Measurements from ENCODE around the gene NFATC2.

NFATC2 gene

GRCh38 chr20:51447097-51447764 is 95.3 kb downstream of the NFATC2 start:
- WGBS, 2 experiments, result 77 to 81% methylated on average over 14 of the region's 14 CpGs
- Histone ChIP-seq H3K27ac (ENCODE audit: insufficient read depth, low read depth, low read length, poor library complexity, severe bottlenecking) (no peak overlapping the region), H3K4me3 (ENCODE audit: insufficient read depth, low read depth, low read length) (no peak overlapping the region), H3K27me3 (ENCODE audit: control insufficient read depth, insufficient read depth, low read length, poor library complexity, severe bottlenecking) (no peaks in the 10 kb centered on the region), H3K4me1 (ENCODE audit: control insufficient read depth, insufficient read depth, low read length) (no peaks in the 10 kb centered on the region), H3K9me3 (ENCODE audit: control insufficient read depth, low read length) (no peaks in the 10 kb centered on the region), H3K36me3 (ENCODE audit: control insufficient read depth, insufficient read depth, low read length) (no peaks in the 10 kb centered on the region)

- WGBS, 2 experiments, result 86% methylated on average over 10 of the region's 10 CpGs
- Histone ChIP-seq H3K4me3 (ENCODE audit: insufficient read depth, low read depth, low read length) (no peak overlapping the region), H3K9me3 (ENCODE audit: control insufficient read depth, low read length) (no peaks in the 10 kb centered on the region), H3K36me3 (ENCODE audit: control insufficient read depth, insufficient read depth, low read length) (no peaks in the 10 kb centered on the region), H3K27me3 (ENCODE audit: control insufficient read depth, insufficient read depth, low read length, poor library complexity, severe bottlenecking) (no peaks in the 10 kb centered on the region), H3K4me1 (ENCODE audit: control insufficient read depth, insufficient read depth, low read length) (no peaks in the 10 kb centered on the region), H3K27ac (ENCODE audit: insufficient read depth, low read depth, low read length, poor library complexity, severe bottlenecking) (no peak overlapping the region)
These were observed 95.9 kb downstream of the NFATC2 start for GRCh38 chr20:51446656-51447055.

GRCh38 chr20:51446230-51446629 is 96.3 kb downstream of the NFATC2 start:
- no peaks in the 10 kb centered on the region for H3K4me1 ChIP-seq (ENCODE audit: control insufficient read depth, insufficient read depth, low read length)
- no peaks in the 10 kb centered on the region for H3K9me3 ChIP-seq (ENCODE audit: control insufficient read depth, low read length)
- no peak overlapping the region for H3K4me3 ChIP-seq (ENCODE audit: insufficient read depth, low read depth, low read length)
- WGBS, 2 experiments, result 84 to 93% methylated on average over 2 of the region's 2 CpGs
- H3K36me3 ChIP-seq (ENCODE audit: control insufficient read depth, insufficient read depth, low read length), result no peaks in the 10 kb centered on the region
- H3K27me3 ChIP-seq (ENCODE audit: control insufficient read depth, insufficient read depth, low read length, poor library complexity, severe bottlenecking), result no peaks in the 10 kb centered on the region
- H3K27ac ChIP-seq (ENCODE audit: insufficient read depth, low read depth, low read length, poor library complexity, severe bottlenecking), result no peak overlapping the region

GRCh38 chr20:51445591-51445990 is 96.9 kb downstream of the NFATC2 start:
- no peak overlapping the region for H3K27ac ChIP-seq (ENCODE audit: insufficient read depth, low read depth, low read length, poor library complexity, severe bottlenecking)
- H3K36me3 ChIP-seq (ENCODE audit: control insufficient read depth, insufficient read depth, low read length), result no peaks in the 10 kb centered on the region
- H3K9me3 ChIP-seq (ENCODE audit: control insufficient read depth, low read length), result no peaks in the 10 kb centered on the region
- no peak overlapping the region for H3K4me3 ChIP-seq (ENCODE audit: insufficient read depth, low read depth, low read length)
- no peaks in the 10 kb centered on the region for H3K27me3 ChIP-seq (ENCODE audit: control insufficient read depth, insufficient read depth, low read length, poor library complexity, severe bottlenecking)
- 90 to 92% methylated on average over 8 of the region's 8 CpGs for WGBS, 2 experiments
- H3K4me1 ChIP-seq (ENCODE audit: control insufficient read depth, insufficient read depth, low read length), result no peaks in the 10 kb centered on the region

- Histone ChIP-seq H3K27me3 (ENCODE audit: control insufficient read depth, insufficient read depth, low read length, poor library complexity, severe bottlenecking) (no peaks in the 10 kb centered on the region), H3K4me3 (ENCODE audit: insufficient read depth, low read depth, low read length) (no peak overlapping the region), H3K9me3 (ENCODE audit: control insufficient read depth, low read length) (no peaks in the 10 kb centered on the region), H3K36me3 (ENCODE audit: control insufficient read depth, insufficient read depth, low read length) (no peaks in the 10 kb centered on the region), H3K4me1 (ENCODE audit: control insufficient read depth, insufficient read depth, low read length) (no peaks in the 10 kb centered on the region), H3K27ac (ENCODE audit: insufficient read depth, low read depth, low read length, poor library complexity, severe bottlenecking) (no peak overlapping the region)
- 80 to 89% methylated on average over 9 of the region's 9 CpGs for WGBS, 2 experiments
These were observed 97.5 kb downstream of the NFATC2 start for GRCh38 chr20:51444922-51445438.

GRCh38 chr20:51444467-51444866 is 98.1 kb downstream of the NFATC2 start:
- Histone ChIP-seq H3K4me3 (ENCODE audit: insufficient read depth, low read depth, low read length) (no peak overlapping the region), H3K9me3 (ENCODE audit: control insufficient read depth, low read length) (no peaks in the 10 kb centered on the region), H3K27ac (ENCODE audit: insufficient read depth, low read depth, low read length, poor library complexity, severe bottlenecking) (no peak overlapping the region), H3K4me1 (ENCODE audit: control insufficient read depth, insufficient read depth, low read length) (no peaks in the 10 kb centered on the region), H3K36me3 (ENCODE audit: control insufficient read depth, insufficient read depth, low read length) (no peaks in the 10 kb centered on the region), H3K27me3 (ENCODE audit: control insufficient read depth, insufficient read depth, low read length, poor library complexity, severe bottlenecking) (no peaks in the 10 kb centered on the region)
- WGBS, 2 experiments, result 88% methylated on average over 9 of the region's 9 CpGs

- Histone ChIP-seq H3K9me3 (ENCODE audit: control insufficient read depth, low read length) (no peaks in the 10 kb centered on the region), H3K4me1 (ENCODE audit: control insufficient read depth, insufficient read depth, low read length) (no peaks in the 10 kb centered on the region), H3K4me3 (ENCODE audit: insufficient read depth, low read depth, low read length) (no peak overlapping the region), H3K27me3 (ENCODE audit: control insufficient read depth, insufficient read depth, low read length, poor library complexity, severe bottlenecking) (no peaks in the 10 kb centered on the region), H3K27ac (ENCODE audit: insufficient read depth, low read depth, low read length, poor library complexity, severe bottlenecking) (no peak overlapping the region), H3K36me3 (ENCODE audit: control insufficient read depth, insufficient read depth, low read length) (no peaks in the 10 kb centered on the region)
- WGBS, 2 experiments, result 95% methylated on average over 6 of the region's 6 CpGs
These were observed 99.9 kb downstream of the NFATC2 start for GRCh38 chr20:51442602-51443001.

- Histone ChIP-seq H3K9me3 (ENCODE audit: control insufficient read depth, low read length) (no peaks in the 10 kb centered on the region), H3K4me1 (ENCODE audit: control insufficient read depth, insufficient read depth, low read length) (no peaks in the 10 kb centered on the region), H3K36me3 (ENCODE audit: control insufficient read depth, insufficient read depth, low read length) (no peaks in the 10 kb centered on the region), H3K4me3 (ENCODE audit: insufficient read depth, low read depth, low read length) (no peak overlapping the region), H3K27me3 (ENCODE audit: control insufficient read depth, insufficient read depth, low read length, poor library complexity, severe bottlenecking) (no peaks in the 10 kb centered on the region), H3K27ac (ENCODE audit: insufficient read depth, low read depth, low read length, poor library complexity, severe bottlenecking) (no peak overlapping the region)
- WGBS, 2 experiments, result 83 to 89% methylated on average over 7 of the region's 7 CpGs
These were observed 101.9 kb downstream of the NFATC2 start for GRCh38 chr20:51440589-51440988.

- no peaks in the 10 kb centered on the region for H3K4me1 ChIP-seq (ENCODE audit: control insufficient read depth, insufficient read depth, low read length)
- no peaks in the 10 kb centered on the region for H3K9me3 ChIP-seq (ENCODE audit: control insufficient read depth, low read length)
- H3K27ac ChIP-seq (ENCODE audit: insufficient read depth, low read depth, low read length, poor library complexity, severe bottlenecking), result no peak overlapping the region
- no peaks in the 10 kb centered on the region for H3K27me3 ChIP-seq (ENCODE audit: control insufficient read depth, insufficient read depth, low read length, poor library complexity, severe bottlenecking)
- no peaks in the 10 kb centered on the region for H3K36me3 ChIP-seq (ENCODE audit: control insufficient read depth, insufficient read depth, low read length)
- no peak overlapping the region for H3K4me3 ChIP-seq (ENCODE audit: insufficient read depth, low read depth, low read length)
- WGBS, 2 experiments, result 93 to 94% methylated on average over 9 of the region's 9 CpGs
These were observed 103.3 kb downstream of the NFATC2 start for GRCh38 chr20:51439160-51439689.

GRCh38 chr20:51438136-51438535 is 104.4 kb downstream of the NFATC2 start:
- Histone ChIP-seq H3K4me1 (ENCODE audit: control insufficient read depth, insufficient read depth, low read length) (no peaks in the 10 kb centered on the region), H3K27ac (ENCODE audit: insufficient read depth, low read depth, low read length, poor library complexity, severe bottlenecking) (no peak overlapping the region), H3K4me3 (ENCODE audit: insufficient read depth, low read depth, low read length) (no peak overlapping the region), H3K9me3 (ENCODE audit: control insufficient read depth, low read length) (no peaks in the 10 kb centered on the region), H3K36me3 (ENCODE audit: control insufficient read depth, insufficient read depth, low read length) (no peaks in the 10 kb centered on the region), H3K27me3 (ENCODE audit: control insufficient read depth, insufficient read depth, low read length, poor library complexity, severe bottlenecking) (no peaks in the 10 kb centered on the region)
- WGBS, 2 experiments, result 93 to 97% methylated on average over 2 of the region's 2 CpGs
